OCI-LY3 (cell line): ENCODE data around the gene AGAP1.

Experiments
- H2AFZ ChIP-seq: fragments of 200-600, 300-600 bp; shearing (Covaris generic); 2 replicates; pipeline ENCODE4 v1.6.0; 2014; ENCODE audit warnings: antibody characterized with exemption, low read depth, low read length
- H3K27ac ChIP-seq: fragments of 200-600, 300-600 bp; sonication (generic); 2 replicates; pipeline ENCODE4 v1.5.1; 2014; ENCODE audit warnings: mild to moderate bottlenecking, low read length, moderate library complexity, mixed read lengths
- H3K27me3 ChIP-seq: fragments of 200-600, 300-600 bp; sonication (generic); 2 replicates; pipeline ENCODE4 v1.6.1; 2014; ENCODE audit warnings: low read depth, low read length, mixed read lengths
- H3K36me3 ChIP-seq: fragments of 200-600, 300-600 bp; sonication (generic); replicated peaks from 2 replicates; pipeline ENCODE3; 2014; ENCODE audit warnings: low read depth, low read length, mixed read lengths
- H3K4me1 ChIP-seq: fragments of 300-600, 200-600 bp; sonication (generic); 2 replicates; pipeline ENCODE4 v1.6.1; 2014; ENCODE audit warnings: low read length, mixed read lengths
- H3K4me2 ChIP-seq: fragments of 200-600, 300-600 bp; sonication (generic); 2 replicates; pipeline ENCODE4 v1.6.1; 2014; ENCODE audit warnings: low read length, mixed read lengths
- H3K4me3 ChIP-seq: fragments of 300-600, 200-600 bp; sonication (generic); 2 replicates; pipeline ENCODE4 v1.5.1; 2014; ENCODE audit warnings: antibody characterized with exemption, mild to moderate bottlenecking, low read length, moderate library complexity
- H3K79me2 ChIP-seq: fragments of 300-600, 200-600 bp; shearing (Covaris generic); 2 replicates; pipeline ENCODE4 v1.6.1; 2014; ENCODE audit warnings: mild to moderate bottlenecking, low read length, mixed read lengths
- H3K9ac ChIP-seq: fragments of 300-600, 200-600 bp; shearing (Covaris generic); 2 replicates; pipeline ENCODE4 v1.6.0; 2014; ENCODE audit warnings: mild to moderate bottlenecking, low read length, moderate library complexity
- H3K9me3 ChIP-seq: fragments of 200-600, 300-600 bp; shearing (Covaris generic); 2 replicates; pipeline ENCODE4 v1.6.1; 2014; ENCODE audit warnings: low read length, mixed read lengths; ENCODE audit not compliant: insufficient read depth
- H4K20me1 ChIP-seq: fragments of 200-600, 300-600 bp; sonication (generic); 2 replicates; pipeline ENCODE4 v1.6.1; 2016; ENCODE audit warnings: low read length, mixed read lengths; ENCODE audit not compliant: insufficient read depth
- CTCF ChIP-seq: fragments of 200-600, 300-600 bp; sonication (generic); IDR thresholded peaks from 2 replicates; pipeline ENCODE4 v1.5.1; 2014; ENCODE audit warnings: antibody characterized with exemption, low read length, low read depth
- EZH2phosphoT487 ChIP-seq: fragments of 200-600 bp; shearing (Covaris generic); IDR thresholded peaks from 2 replicates; pipeline ENCODE4 v1.6.1; 2018; ENCODE audit warnings: antibody characterized with exemption, mixed run types, low read depth

Gene AGAP1

GRCh38 chr2:235713189-235713588 is 219.3 kb downstream of the AGAP1 start:
- no peak for TF ChIP-seq CTCF
- TF ChIP-seq EZH2phosphoT487, result no peak
- H2AFZ ChIP-seq, result no peak overlapping the region
- H3K27ac ChIP-seq, result no peak overlapping the region
- H3K4me1 ChIP-seq, result no peaks in the 10 kb centered on the region
- H3K9me3 ChIP-seq, result no peaks in the 10 kb centered on the region
- no peaks in the 10 kb centered on the region for H4K20me1 ChIP-seq
- H3K27me3 ChIP-seq, result no peaks in the 10 kb centered on the region
- H3K36me3 ChIP-seq, result no peaks in the 10 kb centered on the region
- H3K79me2 ChIP-seq, result no peaks in the 10 kb centered on the region
- no peak overlapping the region for H3K9ac ChIP-seq
- no peak overlapping the region for H3K4me2 ChIP-seq
- no peak overlapping the region for H3K4me3 ChIP-seq

DNA sequence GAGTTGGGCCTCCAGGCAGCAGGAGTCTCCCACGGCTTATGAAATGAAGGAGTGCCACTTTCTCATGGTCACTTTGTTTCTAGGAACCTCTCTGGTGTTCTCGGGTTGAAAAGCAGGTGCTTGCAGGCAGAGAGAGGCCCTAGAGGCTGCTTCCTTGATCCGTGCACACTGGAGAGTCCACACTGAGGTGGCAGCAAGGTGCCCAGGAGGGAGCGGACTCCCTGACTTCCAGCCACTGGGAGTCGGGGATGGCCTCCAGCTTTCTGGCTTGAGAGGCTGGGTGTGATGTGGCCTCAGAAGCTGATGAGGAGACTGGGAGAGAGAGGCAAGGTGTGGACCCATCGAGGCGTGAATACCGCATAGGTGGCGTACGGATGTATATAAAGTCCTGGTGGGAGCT is 221.8 kb downstream of the AGAP1 start:
- Histone ChIP-seq H3K4me3 (no peak overlapping the region), H3K36me3 (no peaks in the 10 kb centered on the region), H2AFZ (no peak overlapping the region), H3K27me3 (no peaks in the 10 kb centered on the region), H3K4me1 (no peaks in the 10 kb centered on the region), H3K79me2 (no peaks in the 10 kb centered on the region), H3K4me2 (no peak overlapping the region), H3K9ac (no peak overlapping the region), H3K27ac (no peak overlapping the region), H4K20me1 (no peaks in the 10 kb centered on the region), H3K9me3 (no peaks in the 10 kb centered on the region)
- TF ChIP-seq CTCF, result no peak
- no peak for TF ChIP-seq EZH2phosphoT487

DNA sequence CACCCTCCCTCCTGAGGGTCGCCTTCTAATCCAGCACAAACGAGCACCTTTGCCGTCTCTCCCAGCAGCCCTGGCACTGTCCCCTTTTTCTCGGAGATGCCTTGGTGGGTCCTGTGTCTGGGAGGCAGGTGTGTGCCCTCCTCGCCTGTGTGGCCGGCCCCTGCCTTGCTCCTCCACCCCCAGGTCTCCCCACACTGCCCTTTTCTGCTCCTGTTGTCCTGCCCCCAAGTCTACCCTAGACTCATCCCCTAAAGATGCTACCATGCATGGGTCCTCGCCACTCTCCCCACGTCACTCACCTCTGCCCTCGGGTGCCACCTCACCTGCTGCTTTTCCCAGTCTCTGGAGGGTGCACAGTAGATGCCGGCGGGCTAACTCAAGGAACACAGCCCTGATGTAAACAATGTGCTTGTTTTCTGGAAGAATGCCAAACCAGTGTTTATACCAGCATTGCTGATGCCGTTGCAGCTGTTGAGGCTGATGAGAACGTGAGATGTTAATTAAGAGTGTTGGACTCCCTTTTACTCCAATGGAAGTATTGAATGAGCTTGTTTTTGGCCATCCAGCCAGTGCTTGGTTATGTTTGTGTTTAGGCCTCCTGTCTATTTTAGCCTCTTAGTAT is 223.1 kb downstream of the AGAP1 start:
- Histone ChIP-seq H3K27ac (no peak overlapping the region), H3K27me3 (no peaks in the 10 kb centered on the region), H3K4me3 (no peak overlapping the region), H3K9me3 (no peaks in the 10 kb centered on the region), H3K79me2 (no peaks in the 10 kb centered on the region), H4K20me1 (no peaks in the 10 kb centered on the region), H3K9ac (no peak overlapping the region), H2AFZ (no peak overlapping the region), H3K36me3 (no peaks in the 10 kb centered on the region), H3K4me2 (no peak overlapping the region), H3K4me1 (no peaks in the 10 kb centered on the region)
- no peak for TF ChIP-seq CTCF
- no peak for TF ChIP-seq EZH2phosphoT487

- H3K79me2 ChIP-seq, result no peaks in the 10 kb centered on the region
- no peak overlapping the region for H3K4me3 ChIP-seq
- no peaks in the 10 kb centered on the region for H3K4me1 ChIP-seq
- no peaks in the 10 kb centered on the region for H3K9me3 ChIP-seq
- H3K27ac ChIP-seq, result no peak overlapping the region
- H3K27me3 ChIP-seq, result no peaks in the 10 kb centered on the region
- no peaks in the 10 kb centered on the region for H3K36me3 ChIP-seq
- no peak overlapping the region for H3K4me2 ChIP-seq
- H2AFZ ChIP-seq, result no peak overlapping the region
- TF ChIP-seq CTCF (no peak), EZH2phosphoT487 (no peak)
- H4K20me1 ChIP-seq, result no peaks in the 10 kb centered on the region
- no peak overlapping the region for H3K9ac ChIP-seq
Observed at GRCh38 chr2:235719146-235719942, 225.5 kb downstream of the AGAP1 start.
